Measurements from ENCODE around the gene SEC22C.
A peak's percentile ranks its signal among the peaks of the same experiment; 100 is the strongest.
"Not testable (repeated sequence)": the region's sequence is repeated elsewhere in the genome, so short reads cannot be mapped to it uniquely, and the experiment has no call there.

SEC22C gene

GRCh38 chr3:42582474-42583070, 805 bp upstream of the SEC22C start:
- DNase-seq (ENCODE audit: low read depth in 2 of 2): no peak
- TF ChIP-seq CTCF (IDR thresholded peaks at IDR 0.05; ENCODE audit: low read depth, low read length): no peak
- peak overlapping the region; percentile 78 for H3K4me3 ChIP-seq (replicated peaks in 1 of 2; ENCODE audit: low read depth in 2 of 2, low read length in 2 of 2)

GRCh38 chr3:42581400-42581708, 413 bp downstream of the SEC22C start:
- no peak for DNase-seq (ENCODE audit: low read depth in 2 of 2)
- peak overlapping the region; percentile 78 for H3K4me3 ChIP-seq (replicated peaks in 1 of 2; ENCODE audit: low read depth in 2 of 2, low read length in 2 of 2)
- no peak for TF ChIP-seq CTCF (IDR thresholded peaks at IDR 0.05; ENCODE audit: low read depth, low read length)

- DNase-seq (ENCODE audit: low read depth in 2 of 2); H3K4me3 ChIP-seq (replicated peaks in 1 of 2; ENCODE audit: low read depth in 2 of 2, low read length in 2 of 2): not testable (repeated sequence)
These were observed 2.4 kb downstream of the SEC22C start for GRCh38 chr3:42579346-42579745.

- TF ChIP-seq CTCF (IDR thresholded peaks at IDR 0.05; ENCODE audit: low read depth, low read length): no peak
- no peak for DNase-seq (ENCODE audit: low read depth in 2 of 2)
These were observed 3.7 kb downstream of the SEC22C start for GRCh38 chr3:42578054-42578453.

GRCh38 chr3:42575137-42575741, 6.5 kb downstream of the SEC22C start:
- no peak overlapping the region for H3K4me3 ChIP-seq (replicated peaks in 1 of 2; ENCODE audit: low read depth in 2 of 2, low read length in 2 of 2)
- no peak for DNase-seq (ENCODE audit: low read depth in 2 of 2)
- TF ChIP-seq CTCF (IDR thresholded peaks at IDR 0.05; ENCODE audit: low read depth, low read length): no peak

More at GRCh38 chr3:42578054-42578453, 3.7 kb downstream of the SEC22C start:
- H3K4me3 ChIP-seq (replicated peaks in 1 of 2; ENCODE audit: low read depth in 2 of 2, low read length in 2 of 2): no peak overlapping the region

- peak; percentile 45 to 52 for DNase-seq (ENCODE audit: low read depth in 2 of 2)
- H3K4me3 ChIP-seq (replicated peaks in 1 of 2; ENCODE audit: low read depth in 2 of 2, low read length in 2 of 2): no peak overlapping the region
- peak; percentile 68 for TF ChIP-seq CTCF (IDR thresholded peaks at IDR 0.05; ENCODE audit: low read depth, low read length)
These were observed 9.5 kb downstream of the SEC22C start for GRCh38 chr3:42572278-42572677.

GRCh38 chr3:42569593-42570142, 12.1 kb downstream of the SEC22C start:
- no peak overlapping the region for H3K4me3 ChIP-seq (replicated peaks in 1 of 2; ENCODE audit: low read depth in 2 of 2, low read length in 2 of 2)
- TF ChIP-seq CTCF (IDR thresholded peaks at IDR 0.05; ENCODE audit: low read depth, low read length): no peak

More at GRCh38 chr3:42569593-42570142, 12.1 kb downstream of the SEC22C start:
- DNase-seq (ENCODE audit: low read depth in 2 of 2): no peak

Data from cardiac fibroblast (primary cell).